HL-60/S4 (cell line): ENCODE measurements around the gene ZBTB12.
"Not testable (repeated sequence)": the region's sequence is repeated elsewhere in the genome, so short reads cannot be mapped to it uniquely, and the experiment has no call there.

Source experiments
- in situ Hi-C: fragments of 300-500 bp; cut with MboI; formaldehyde crosslinking; loops from 2 replicates; pipeline ENCODE4 v1.14.3; 2022; ENCODE audit warnings: low sequenced_read_pairs

The ZBTB12 gene

GRCh38 chr6:31877125-31877650 is 24.7 kb downstream of the ZBTB12 start:
- in situ Hi-C loops: no loop called here

GRCh38 chr6:31876357-31876756 is 25.5 kb downstream of the ZBTB12 start:
- in situ Hi-C loops: no loop called here

GRCh38 chr6:31875877-31876276 is 26.0 kb downstream of the ZBTB12 start:
- in situ Hi-C loops: no loop called here

- in situ Hi-C loops: no loop called here
These were observed 26.9 kb downstream of the ZBTB12 start for GRCh38 chr6:31874836-31875572.

GRCh38 chr6:31874084-31874670 is 27.7 kb downstream of the ZBTB12 start:
- in situ Hi-C loops: no loop called here

GRCh38 chr6:31871046-31871659 is 30.7 kb downstream of the ZBTB12 start:
- in situ Hi-C loops: no loop called here

- in situ Hi-C loops: no loop called here
These were observed 31.4 kb downstream of the ZBTB12 start for GRCh38 chr6:31870385-31870921.

GRCh38 chr6:31869343-31869742 is 32.5 kb downstream of the ZBTB12 start:
- in situ Hi-C loops: no loop called here

GRCh38 chr6:31868658-31868971 is 33.3 kb downstream of the ZBTB12 start:
- in situ Hi-C loops: not testable (repeated sequence)

GRCh38 chr6:31865205-31866118 is 36.4 kb downstream of the ZBTB12 start:
- in situ Hi-C loops: no loop called here

GRCh38 chr6:31864818-31865204 is 37.1 kb downstream of the ZBTB12 start:
- in situ Hi-C loops: no loop called here

GRCh38 chr6:31864123-31864562 is 37.7 kb downstream of the ZBTB12 start:
- in situ Hi-C loops: not testable (repeated sequence)

- in situ Hi-C loops: no loop called here
These were observed 39.3 kb downstream of the ZBTB12 start, which contains the start of gene NEU1 for GRCh38 chr6:31862344-31863235. Gene NEU1 (minus strand): TSS chr6:31862821. CDS start chr6:31862776, 45 bp downstream.

- in situ Hi-C loops: no loop called here
These were observed 40.0 kb downstream of the ZBTB12 start for GRCh38 chr6:31861919-31862343.

- in situ Hi-C loops: no loop called here
These were observed 40.7 kb downstream of the ZBTB12 start for GRCh38 chr6:31861150-31861549.

- in situ Hi-C loops: no loop called here
These were observed 41.5 kb downstream of the ZBTB12 start for GRCh38 chr6:31860349-31860748.

- in situ Hi-C loops: no loop called here
These were observed 42.0 kb downstream of the ZBTB12 start for GRCh38 chr6:31859923-31860322.

GRCh38 chr6:31858707-31859106 is 43.2 kb downstream of the ZBTB12 start:
- in situ Hi-C loops: no loop called here

- in situ Hi-C loops: not testable (repeated sequence)
These were observed 44.1 kb downstream of the ZBTB12 start for GRCh38 chr6:31857774-31858173.
